Thoracic aorta (tissue), 2 donors: ENCODE results near the gene DAW1. TPM values are rescaled to one million over a fixed set of nuclear protein-coding genes. Genes with fewer than 3 reads are reported as not detected.

Experiments used
- ATAC-seq: fragments of 150-250 bp; one replicate; pipeline ENCODE4 v1.8.0; 2017; ENCODE audit warnings: low read depth; ENCODE audit not compliant: insufficient number of reproducible peaks, low FRiP score
- DNase-seq: peaks from one replicate; pipeline ENCODE4 v3.0.0-alpha.2; 2020; ENCODE audit warnings: low spot score
- H3K27ac ChIP-seq, 2 donors: fragments of 200-600 bp; sonication (generic); 1 replicate in 1 of 2; 2 replicates in 1 of 2; pipeline ENCODE4 v1.5.1; 2016; ENCODE audit warnings: mild to moderate bottlenecking in 2 of 2, moderate library complexity in 2 of 2
- H3K27me3 ChIP-seq: fragments of 200-600 bp; sonication (generic); replicated peaks from 2 replicates; pipeline ENCODE4 v1.6.0; 2016; ENCODE audit warnings: mild to moderate bottlenecking; ENCODE audit not compliant: insufficient read depth
- H3K36me3 ChIP-seq: fragments of 200-600 bp; sonication (generic); one replicate; pipeline ENCODE4 v1.5.1; 2016
- H3K4me1 ChIP-seq, 2 donors: fragments of 200-600 bp; sonication (generic); 1 replicate in 1 of 2; 2 replicates in 1 of 2; pipeline versions ENCODE4 v1.5.1 to v1.6.0; 2016; ENCODE audit warnings: low read depth in 2 of 2, mild to moderate bottlenecking in 1 of 2; ENCODE audit not compliant: control insufficient read depth in 1 of 2
- H3K4me3 ChIP-seq: fragments of 200-600 bp; sonication (generic); 2 replicates; pipeline ENCODE4 v1.5.1; 2016; ENCODE audit warnings: mild to moderate bottlenecking
- H3K9me3 ChIP-seq: fragments of 200-600 bp; sonication (generic); 2 replicates; pipeline ENCODE4 v1.5.1; 2016
- total RNA-seq, 2 donors: library from RNA; depleted of rRNA; stranded (reverse); fragments of >200 nt; gene quantifications; one replicate each; pipeline versions ENCODE4 v1.1.0 to v1.2.3, GENCODE V29; 2016
- TF ChIP-seq, protein P1 (sequence below): fragments of 200-600 bp; sonication (generic); IDR thresholded peaks from one replicate; pipeline ENCODE4 v1.5.1; 2019; ENCODE audit warnings: antibody characterized with exemption

DAW1 gene
- total RNA-seq, 2 donors from 2014 or later = 1.1 to 1.2 TPM

DNA sequence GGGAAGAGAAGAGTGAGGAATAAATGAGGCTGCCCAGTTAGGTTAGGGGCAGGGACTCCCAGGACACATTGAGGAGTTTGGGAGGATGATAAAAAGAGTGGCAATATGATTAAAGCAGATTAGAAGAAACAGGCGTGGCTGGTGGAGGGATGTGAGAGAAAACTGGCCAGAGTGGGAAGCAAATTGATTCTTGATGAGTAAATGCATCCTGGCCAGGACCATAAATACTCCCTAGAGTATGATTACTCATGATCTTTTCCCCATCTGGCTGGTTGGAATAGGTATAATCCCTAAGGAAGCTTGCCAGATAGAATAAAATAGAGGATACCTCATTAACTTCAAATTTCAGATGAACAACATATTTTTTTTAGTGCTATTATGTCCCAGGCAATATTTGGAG lies 21.5 kb upstream of the DAW1 start:
- ATAC-seq = no peak
- DNase-seq = no peak
- H3K36me3 ChIP-seq = no peaks in the 10 kb centered on the region
- H3K9me3 ChIP-seq = no peaks in the 10 kb centered on the region
- H3K4me1 ChIP-seq = peaks cover 0 to 15% of the 10 kb centered on the region in 2 donors
- H3K4me3 ChIP-seq = no peak overlapping the region
- no peak overlapping the region for H3K27ac ChIP-seq
- H3K27me3 ChIP-seq = no peaks in the 10 kb centered on the region
- TF ChIP-seq, protein P1, sequence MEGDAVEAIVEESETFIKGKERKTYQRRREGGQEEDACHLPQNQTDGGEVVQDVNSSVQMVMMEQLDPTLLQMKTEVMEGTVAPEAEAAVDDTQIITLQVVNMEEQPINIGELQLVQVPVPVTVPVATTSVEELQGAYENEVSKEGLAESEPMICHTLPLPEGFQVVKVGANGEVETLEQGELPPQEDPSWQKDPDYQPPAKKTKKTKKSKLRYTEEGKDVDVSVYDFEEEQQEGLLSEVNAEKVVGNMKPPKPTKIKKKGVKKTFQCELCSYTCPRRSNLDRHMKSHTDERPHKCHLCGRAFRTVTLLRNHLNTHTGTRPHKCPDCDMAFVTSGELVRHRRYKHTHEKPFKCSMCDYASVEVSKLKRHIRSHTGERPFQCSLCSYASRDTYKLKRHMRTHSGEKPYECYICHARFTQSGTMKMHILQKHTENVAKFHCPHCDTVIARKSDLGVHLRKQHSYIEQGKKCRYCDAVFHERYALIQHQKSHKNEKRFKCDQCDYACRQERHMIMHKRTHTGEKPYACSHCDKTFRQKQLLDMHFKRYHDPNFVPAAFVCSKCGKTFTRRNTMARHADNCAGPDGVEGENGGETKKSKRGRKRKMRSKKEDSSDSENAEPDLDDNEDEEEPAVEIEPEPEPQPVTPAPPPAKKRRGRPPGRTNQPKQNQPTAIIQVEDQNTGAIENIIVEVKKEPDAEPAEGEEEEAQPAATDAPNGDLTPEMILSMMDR = no peak

DNA sequence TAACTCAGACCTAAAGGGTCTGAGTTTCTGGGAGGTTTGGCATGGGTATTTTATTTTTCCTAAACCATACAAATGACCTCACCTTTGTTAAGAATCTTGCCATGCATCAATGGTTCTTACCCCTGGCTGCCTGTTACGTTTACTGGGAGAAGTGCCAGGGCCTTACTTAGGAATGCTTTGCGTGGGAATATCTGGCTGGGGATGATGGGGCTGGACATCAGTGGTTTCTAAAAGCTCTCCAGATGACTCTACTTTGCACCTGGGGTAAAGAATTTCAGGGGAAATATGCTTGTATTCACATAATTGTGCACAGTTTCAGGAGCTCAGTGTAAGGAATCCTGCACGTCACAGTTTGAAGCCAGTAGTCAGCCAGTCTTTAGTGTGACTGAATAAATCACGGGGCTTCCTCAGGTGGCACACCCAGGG lies 18.2 kb upstream of the DAW1 start:
- peak; percentile 45 for ATAC-seq
- Histone ChIP-seq H3K27me3 (no peaks in the 10 kb centered on the region), H3K9me3 (no peaks in the 10 kb centered on the region), H3K36me3 (no peaks in the 10 kb centered on the region), H3K4me3 (no peak overlapping the region), H3K27ac (peak overlapping the region; percentile 6 to 27), H3K4me1 (peaks cover 0 to 15% of the 10 kb centered on the region in 2 donors)
- peak; percentile 37 for DNase-seq
- TF ChIP-seq, protein P1 = no peak

DNA sequence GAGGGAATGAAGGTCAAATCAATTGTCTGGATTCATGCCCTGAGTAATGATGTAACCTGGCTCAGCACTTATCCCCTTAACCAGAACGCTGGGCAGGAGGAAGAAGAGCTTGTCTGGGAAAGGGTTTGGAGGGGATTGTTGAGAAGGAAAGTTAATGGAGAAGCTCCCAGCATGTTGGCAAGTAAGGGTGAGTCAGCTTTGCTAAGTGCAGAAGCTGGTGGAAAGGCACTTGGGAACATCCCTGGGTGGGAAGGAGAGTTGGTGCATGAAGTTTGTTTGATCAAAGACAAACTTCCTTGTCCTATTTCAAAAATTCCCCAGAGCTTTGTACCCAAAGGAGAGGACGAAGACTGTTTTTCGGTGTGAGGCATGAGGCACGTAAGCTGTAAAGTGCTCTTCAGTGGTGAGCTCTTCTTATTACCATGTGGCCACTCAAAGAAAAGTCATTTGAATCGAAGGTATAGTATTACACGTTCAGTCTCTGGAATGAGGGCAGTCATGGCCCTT lies 17.6 kb upstream of the DAW1 start:
- Histone ChIP-seq H3K4me3 (no peak overlapping the region), H3K9me3 (no peaks in the 10 kb centered on the region), H3K27ac (peak overlapping the region in 1 of 2 donors; percentile 27), H3K36me3 (no peaks in the 10 kb centered on the region), H3K4me1 (peaks cover 0 to 15% of the 10 kb centered on the region in 2 donors), H3K27me3 (no peaks in the 10 kb centered on the region)
- ATAC-seq (no peak), DNase-seq (no peak)
- TF ChIP-seq, protein P1 = no peak

DNA sequence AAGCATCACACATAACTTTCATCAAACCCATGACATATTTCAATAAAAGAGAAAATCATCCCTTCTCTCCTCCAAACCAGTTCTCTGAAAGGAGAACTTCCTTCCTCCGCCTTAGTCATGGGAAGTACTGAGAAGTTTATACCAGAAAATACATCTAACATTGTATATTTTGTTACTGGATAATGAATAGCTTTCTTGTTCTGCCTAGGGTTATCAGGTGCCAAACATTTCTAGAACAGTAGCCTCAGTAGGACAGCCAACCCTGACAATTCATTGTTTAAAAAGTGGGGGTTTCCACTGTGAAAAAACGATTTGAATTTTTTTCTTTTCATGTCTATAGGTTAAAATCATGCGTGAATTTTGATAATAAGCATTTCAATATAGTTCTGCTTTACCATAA lies 16.0 kb upstream of the DAW1 start:
- no peak overlapping the region for H3K27ac ChIP-seq
- TF ChIP-seq, protein P1 = no peak

DNA sequence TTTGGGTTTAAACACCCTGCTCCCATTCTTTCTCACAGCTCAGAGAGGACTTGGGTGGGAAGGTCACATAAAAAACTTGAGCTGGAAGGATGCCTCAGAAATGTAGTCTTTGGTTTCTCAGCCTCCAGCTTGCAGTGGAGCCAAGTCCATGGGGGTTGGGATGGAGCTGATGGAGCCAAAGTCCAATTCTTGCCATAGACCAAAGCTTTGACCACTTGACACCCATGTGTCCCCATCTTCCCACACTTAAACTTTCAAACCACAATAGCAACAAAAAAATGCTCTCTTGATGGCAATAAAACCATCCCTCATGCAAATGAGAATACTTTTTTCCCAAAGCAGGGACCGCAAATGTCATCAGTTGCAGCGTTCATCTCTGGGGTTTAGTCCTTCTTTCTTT lies 14.7 kb upstream of the DAW1 start:
- no peak for DNase-seq
- H3K27ac ChIP-seq = no peak overlapping the region
- no peaks in the 10 kb centered on the region for H3K36me3 ChIP-seq
- H3K27me3 ChIP-seq = no peaks in the 10 kb centered on the region
- TF ChIP-seq, protein P1 = no peak
- H3K9me3 ChIP-seq = no peaks in the 10 kb centered on the region
- ATAC-seq = no peak
- no peak overlapping the region for H3K4me3 ChIP-seq
- H3K4me1 ChIP-seq = peaks cover 12 to 36% of the 10 kb centered on the region in 2 donors

More for the DNA sequence above, 16.0 kb upstream of the DAW1 start:
- no peak for ATAC-seq
- Histone ChIP-seq H3K36me3 (no peaks in the 10 kb centered on the region), H3K4me1 (peaks cover 0 to 26% of the 10 kb centered on the region in 2 donors), H3K27me3 (no peaks in the 10 kb centered on the region), H3K9me3 (no peaks in the 10 kb centered on the region), H3K4me3 (no peak overlapping the region)
- DNase-seq = no peak
